Ishikawa (cell line): Measurements from ENCODE around the gene RBM44.

ENCODE experiments used
- CEBPB ChIP-seq: IDR thresholded peaks from 2 replicates; pipeline ENCODE4 v1.6.1; 2012
- CREB1 ChIP-seq: IDR thresholded peaks from 2 replicates; pipeline ENCODE4 v1.6.1; 2012; ENCODE audit warnings: low read depth
- EGR1 ChIP-seq: IDR thresholded peaks from 2 replicates; pipeline ENCODE4 v1.6.1; 2012
- EP300 ChIP-seq: IDR thresholded peaks from 2 replicates; pipeline ENCODE4 v1.6.1; 2012; ENCODE audit warnings: borderline replicate concordance
- FOXM1 ChIP-seq: IDR thresholded peaks from 2 replicates; pipeline ENCODE4 v1.6.1; 2012; ENCODE audit warnings: low read depth, borderline replicate concordance
- NFIC ChIP-seq: IDR thresholded peaks from 2 replicates; pipeline ENCODE4 v1.6.1; 2012
- RAD21 ChIP-seq: IDR thresholded peaks from 2 replicates; pipeline ENCODE4 v1.6.1; 2012; ENCODE audit warnings: low read depth
- TAF1 ChIP-seq: IDR thresholded peaks from 2 replicates; pipeline ENCODE4 v1.6.1; 2012; ENCODE audit warnings: low read depth, mild to moderate bottlenecking
- TCF12 ChIP-seq: IDR thresholded peaks from 2 replicates; pipeline ENCODE4 v1.6.1; 2012; ENCODE audit warnings: low read depth
- TEAD4 ChIP-seq: IDR thresholded peaks from 2 replicates; pipeline ENCODE4 v1.6.1; 2012
- YY1 ChIP-seq: IDR thresholded peaks from 2 replicates; pipeline ENCODE4 v1.6.1; 2012; ENCODE audit warnings: low read depth
- ZBTB7A ChIP-seq: IDR thresholded peaks from 2 replicates; pipeline ENCODE4 v1.6.1; 2012; ENCODE audit warnings: low read depth
- TF ChIP-seq, protein P1 (sequence below): IDR thresholded peaks from 2 replicates; pipeline ENCODE4 v1.6.1; 2012
- TF ChIP-seq, protein P2 (sequence below): IDR thresholded peaks from 2 replicates; pipeline ENCODE4 v1.6.1; 2012; ENCODE audit warnings: low read depth, mild to moderate bottlenecking
- TF ChIP-seq, protein P3 (sequence below): IDR thresholded peaks from 2 replicates; pipeline ENCODE4 v1.6.1; 2012

The RBM44 gene

DNA sequence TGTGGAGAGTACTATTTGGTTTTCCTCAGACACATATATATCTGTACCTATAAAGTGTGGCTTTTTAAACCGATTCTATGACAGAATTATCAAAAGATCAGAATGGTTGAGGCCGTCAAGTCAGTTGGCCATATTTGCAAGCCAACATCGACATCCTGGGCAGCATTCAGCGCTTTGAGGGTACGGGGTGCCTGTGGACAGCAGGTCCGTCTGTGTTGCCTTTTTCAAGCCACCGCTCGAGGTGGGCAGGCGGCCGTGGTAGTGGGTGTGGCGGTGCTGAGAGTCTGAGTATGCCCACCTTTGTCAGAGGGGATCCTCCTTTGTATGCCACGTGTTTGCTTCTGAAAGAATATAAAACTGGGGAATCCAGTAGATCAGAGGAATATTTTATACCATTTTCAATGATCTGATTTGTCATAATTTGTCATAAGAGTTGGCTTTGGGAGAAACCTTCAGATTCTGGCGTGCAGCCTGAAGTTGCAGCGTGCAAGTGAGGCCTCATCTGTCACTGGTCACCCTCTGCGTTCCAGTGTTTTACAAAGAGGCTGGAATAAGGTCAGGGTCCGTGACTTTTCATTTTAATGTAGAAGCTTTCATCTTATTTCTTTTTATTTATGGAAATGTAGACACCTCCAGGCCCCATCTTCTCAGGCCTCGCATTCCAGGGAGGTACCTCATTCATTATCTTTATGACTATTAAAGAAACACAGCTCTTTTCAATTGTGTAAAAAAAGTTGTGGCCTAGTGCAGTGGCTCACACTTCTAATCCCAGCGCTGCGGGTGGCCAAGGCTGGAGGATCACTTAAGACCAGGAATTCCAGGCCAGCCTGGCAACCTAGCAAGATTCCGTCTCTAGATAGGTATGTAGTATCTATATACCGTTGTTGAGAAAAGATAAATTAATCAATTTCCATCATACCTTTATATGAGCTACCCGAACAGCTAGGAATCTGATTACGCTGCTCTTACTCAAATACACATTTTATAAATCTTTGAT, 37.8 kb upstream of the RBM44 start:
- TF ChIP-seq ZBTB7A (no peak), TAF1 (no peak), CREB1 (no peak), FOXM1 (no peak), TCF12 (no peak), NFIC (no peak), EP300 (no peak)
- TF ChIP-seq, protein P1, sequence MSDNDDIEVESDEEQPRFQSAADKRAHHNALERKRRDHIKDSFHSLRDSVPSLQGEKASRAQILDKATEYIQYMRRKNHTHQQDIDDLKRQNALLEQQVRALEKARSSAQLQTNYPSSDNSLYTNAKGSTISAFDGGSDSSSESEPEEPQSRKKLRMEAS, result no peak

DNA sequence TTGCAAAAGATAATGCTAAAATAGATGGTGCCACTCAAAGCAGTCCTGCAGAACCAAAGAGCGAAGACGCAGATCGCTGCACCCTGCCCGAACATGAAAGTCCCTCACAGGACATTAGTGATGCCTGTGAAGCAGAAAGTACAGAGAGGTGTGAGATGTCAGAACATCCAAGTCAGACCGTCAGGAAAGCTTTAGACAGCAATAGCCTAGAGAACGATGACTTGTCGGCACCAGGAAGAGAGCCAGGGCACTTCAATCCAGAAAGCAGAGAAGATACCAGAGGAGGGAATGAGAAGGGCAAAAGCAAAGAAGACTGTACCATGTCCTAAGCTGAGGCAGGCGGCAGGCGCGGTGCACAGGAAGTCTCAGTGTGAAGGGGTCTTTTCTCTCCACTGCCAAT, 34.8 kb upstream of the RBM44 start:
- no peak for TF ChIP-seq TAF1
- no peak for TF ChIP-seq YY1
- no peak for TF ChIP-seq RAD21
- TF ChIP-seq CEBPB, result no peak
- TF ChIP-seq, protein P1, result no peak
- TF ChIP-seq TEAD4, result no peak
- TF ChIP-seq ZBTB7A, result no peak
- TF ChIP-seq, protein P2, sequence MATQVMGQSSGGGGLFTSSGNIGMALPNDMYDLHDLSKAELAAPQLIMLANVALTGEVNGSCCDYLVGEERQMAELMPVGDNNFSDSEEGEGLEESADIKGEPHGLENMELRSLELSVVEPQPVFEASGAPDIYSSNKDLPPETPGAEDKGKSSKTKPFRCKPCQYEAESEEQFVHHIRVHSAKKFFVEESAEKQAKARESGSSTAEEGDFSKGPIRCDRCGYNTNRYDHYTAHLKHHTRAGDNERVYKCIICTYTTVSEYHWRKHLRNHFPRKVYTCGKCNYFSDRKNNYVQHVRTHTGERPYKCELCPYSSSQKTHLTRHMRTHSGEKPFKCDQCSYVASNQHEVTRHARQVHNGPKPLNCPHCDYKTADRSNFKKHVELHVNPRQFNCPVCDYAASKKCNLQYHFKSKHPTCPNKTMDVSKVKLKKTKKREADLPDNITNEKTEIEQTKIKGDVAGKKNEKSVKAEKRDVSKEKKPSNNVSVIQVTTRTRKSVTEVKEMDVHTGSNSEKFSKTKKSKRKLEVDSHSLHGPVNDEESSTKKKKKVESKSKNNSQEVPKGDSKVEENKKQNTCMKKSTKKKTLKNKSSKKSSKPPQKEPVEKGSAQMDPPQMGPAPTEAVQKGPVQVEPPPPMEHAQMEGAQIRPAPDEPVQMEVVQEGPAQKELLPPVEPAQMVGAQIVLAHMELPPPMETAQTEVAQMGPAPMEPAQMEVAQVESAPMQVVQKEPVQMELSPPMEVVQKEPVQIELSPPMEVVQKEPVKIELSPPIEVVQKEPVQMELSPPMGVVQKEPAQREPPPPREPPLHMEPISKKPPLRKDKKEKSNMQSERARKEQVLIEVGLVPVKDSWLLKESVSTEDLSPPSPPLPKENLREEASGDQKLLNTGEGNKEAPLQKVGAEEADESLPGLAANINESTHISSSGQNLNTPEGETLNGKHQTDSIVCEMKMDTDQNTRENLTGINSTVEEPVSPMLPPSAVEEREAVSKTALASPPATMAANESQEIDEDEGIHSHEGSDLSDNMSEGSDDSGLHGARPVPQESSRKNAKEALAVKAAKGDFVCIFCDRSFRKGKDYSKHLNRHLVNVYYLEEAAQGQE, result no peak
- TF ChIP-seq NFIC, result no peak

DNA sequence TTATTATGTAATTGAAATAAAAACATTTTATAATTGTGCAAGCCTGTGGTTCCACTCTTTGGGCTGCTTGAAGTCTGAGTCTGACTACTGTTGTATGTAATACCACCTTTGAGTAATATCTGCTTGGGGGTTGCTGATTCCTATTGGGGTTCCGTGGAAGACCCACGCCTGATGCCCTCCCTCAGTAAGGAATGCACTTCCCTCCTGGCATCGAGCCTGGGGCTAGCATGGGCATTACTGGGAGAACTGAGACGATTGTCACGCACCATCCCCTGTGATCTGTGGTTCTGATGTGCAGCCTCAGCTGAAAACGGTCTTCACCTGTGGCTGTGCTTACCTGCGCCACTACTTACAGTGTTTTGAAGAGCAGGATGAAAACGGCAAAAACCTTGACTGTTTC, 32.7 kb upstream of the RBM44 start:
- TF ChIP-seq ZBTB7A, result no peak
- no peak for TF ChIP-seq FOXM1
- no peak for TF ChIP-seq TEAD4
- TF ChIP-seq, protein P1, result no peak
- no peak for TF ChIP-seq EGR1
- TF ChIP-seq, protein P3, sequence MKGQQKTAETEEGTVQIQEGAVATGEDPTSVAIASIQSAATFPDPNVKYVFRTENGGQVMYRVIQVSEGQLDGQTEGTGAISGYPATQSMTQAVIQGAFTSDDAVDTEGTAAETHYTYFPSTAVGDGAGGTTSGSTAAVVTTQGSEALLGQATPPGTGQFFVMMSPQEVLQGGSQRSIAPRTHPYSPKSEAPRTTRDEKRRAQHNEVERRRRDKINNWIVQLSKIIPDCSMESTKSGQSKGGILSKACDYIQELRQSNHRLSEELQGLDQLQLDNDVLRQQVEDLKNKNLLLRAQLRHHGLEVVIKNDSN, result no peak
- no peak for TF ChIP-seq TAF1
- TF ChIP-seq, protein P2, result no peak
- no peak for TF ChIP-seq CREB1
- no peak for TF ChIP-seq RAD21
- no peak for TF ChIP-seq YY1
- no peak for TF ChIP-seq NFIC

DNA sequence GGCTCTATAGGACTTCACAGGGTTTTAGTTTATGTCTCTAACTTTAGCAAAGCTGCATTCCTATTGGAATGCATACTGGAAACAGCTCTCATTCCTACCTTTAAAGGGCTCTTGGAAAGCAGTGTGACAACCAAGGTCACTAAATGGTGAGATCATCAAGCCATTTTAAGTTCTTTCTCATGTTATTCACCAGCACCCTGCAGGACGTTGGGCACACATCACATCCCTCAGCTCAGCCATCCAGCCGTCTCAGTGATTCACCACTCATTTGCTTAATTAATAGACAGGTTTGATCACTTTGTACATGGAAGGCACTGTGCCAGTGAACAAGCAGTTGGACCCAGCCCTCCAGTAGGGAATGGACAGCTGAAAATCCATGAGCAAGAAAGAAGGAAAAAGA, 32.2 kb upstream of the RBM44 start:
- TF ChIP-seq, protein P3, result no peak
- TF ChIP-seq RAD21 (no peak), TCF12 (no peak), FOXM1 (no peak), CREB1 (no peak), NFIC (no peak), YY1 (no peak), EGR1 (no peak), TEAD4 (no peak), ZBTB7A (no peak), EP300 (no peak), TAF1 (no peak), CEBPB (no peak)
- TF ChIP-seq, protein P1, result no peak
- TF ChIP-seq, protein P2, result no peak
